ELF-1 (cell line): ENCODE data around the gene POU2AF1.
"Not testable (repeated sequence)": the region's sequence is repeated elsewhere in the genome, so short reads cannot be mapped to it uniquely, and the experiment has no call there.

ENCODE experiments used
- DNase-seq: peaks from one replicate; pipeline ENCODE4 v3.0.0-alpha.2; 2016; ENCODE audit warnings: low read depth, low spot score

The POU2AF1 gene

GRCh38 chr11:111409915-111410314, 30.8 kb upstream of the POU2AF1 start:
- DNase-seq: no peak

- no peak for DNase-seq
Measured at GRCh38 chr11:111408789-111409727, 30.0 kb upstream of the POU2AF1 start.

GRCh38 chr11:111407652-111408051, 28.6 kb upstream of the POU2AF1 start:
- no peak for DNase-seq

- DNase-seq: peak; percentile 19
Measured at GRCh38 chr11:111406589-111406988, 27.5 kb upstream of the POU2AF1 start.

- no peak for DNase-seq
Measured at GRCh38 chr11:111406091-111406490, 27.0 kb upstream of the POU2AF1 start.

GRCh38 chr11:111405551-111405950, 26.5 kb upstream of the POU2AF1 start:
- no peak for DNase-seq

GRCh38 chr11:111403051-111403726, 24.1 kb upstream of the POU2AF1 start:
- DNase-seq: no peak

GRCh38 chr11:111402411-111402810, 23.3 kb upstream of the POU2AF1 start:
- DNase-seq: no peak

GRCh38 chr11:111401957-111402356, 22.9 kb upstream of the POU2AF1 start:
- not testable (repeated sequence) for DNase-seq

GRCh38 chr11:111400595-111400994, 21.5 kb upstream of the POU2AF1 start:
- no peak for DNase-seq

GRCh38 chr11:111399187-111400031, 20.3 kb upstream of the POU2AF1 start:
- no peak for DNase-seq

- DNase-seq: no peak
Measured at GRCh38 chr11:111397034-111397433, 18.0 kb upstream of the POU2AF1 start.

GRCh38 chr11:111395749-111396148, 16.7 kb upstream of the POU2AF1 start:
- no peak for DNase-seq

GRCh38 chr11:111395081-111395480, 16.0 kb upstream of the POU2AF1 start:
- peak; percentile 35 for DNase-seq

- DNase-seq: not testable (repeated sequence)
Measured at GRCh38 chr11:111394147-111394546, 15.1 kb upstream of the POU2AF1 start.

GRCh38 chr11:111393585-111393984, 14.5 kb upstream of the POU2AF1 start:
- no peak for DNase-seq

- DNase-seq: no peak
Measured at GRCh38 chr11:111393096-111393495, 14.0 kb upstream of the POU2AF1 start.

GRCh38 chr11:111392552-111392951, 13.5 kb upstream of the POU2AF1 start:
- DNase-seq: no peak

GRCh38 chr11:111391328-111392124, 12.5 kb upstream of the POU2AF1 start:
- no peak for DNase-seq

GRCh38 chr11:111388842-111389241, 9.8 kb upstream of the POU2AF1 start:
- DNase-seq: no peak

- DNase-seq: no peak
Measured at GRCh38 chr11:111388420-111388819, 9.3 kb upstream of the POU2AF1 start.
